Lower leg skin (tissue), 4 donors: ENCODE data around the gene MEGF6. TPM values are rescaled to one million over a fixed set of nuclear protein-coding genes. Genes with fewer than 3 reads are reported as not detected.

Experiments
- DNase-seq, 2 donors: peaks; one replicate each; pipeline ENCODE4 v3.0.0-alpha.2; 2019; ENCODE audit warnings: low spot score in 2 of 2
- H3K4me3 ChIP-seq: fragments of 200-600 bp; sonication (generic); 2 replicates; pipeline ENCODE4 v1.5.1; 2017; ENCODE audit warnings: mild to moderate bottlenecking, low read depth; ENCODE audit not compliant: poor library complexity, severe bottlenecking
- POLR2A ChIP-seq, 2 donors: fragments of 450-650 bp; IDR thresholded peaks; one replicate each; pipeline ENCODE4 v1.6.1; 2016 to 2017; ENCODE audit warnings: antibody characterized with exemption in 2 of 2, mild to moderate bottlenecking in 1 of 2, moderate library complexity in 1 of 2
- WGBS, 2 donors: methylation state at CpG; one replicate each; pipeline ENCODE4 v1.1.5; 2018; 5-methylcytosine and 5-hydroxymethylcytosine counted together
- intact Hi-C: fragments of 100-400 bp; cut with DNase I; formaldehyde crosslinking; loops from one replicate; pipeline ENCODE4 v1.15.0; 2023; ENCODE audit warnings: low total_unique reads
- total RNA-seq, 4 donors: library from RNA; depleted of rRNA; stranded (reverse); fragments of >200 nt; gene quantifications; one replicate each; pipeline ENCODE4 v1.1.0, GENCODE V29; 2016
- TF ChIP-seq, protein P1 (sequence below), 3 donors: fragments of 450-650 bp; IDR thresholded peaks; one replicate each; pipeline ENCODE4 v1.5.1; 2016; ENCODE audit warnings: antibody characterized with exemption in 3 of 3, mild to moderate bottlenecking in 3 of 3, moderate library complexity in 2 of 3

The MEGF6 gene
- total RNA-seq, 4 donors from 2014 or later = 81.1 to 147 (median 86.1) TPM

DNA sequence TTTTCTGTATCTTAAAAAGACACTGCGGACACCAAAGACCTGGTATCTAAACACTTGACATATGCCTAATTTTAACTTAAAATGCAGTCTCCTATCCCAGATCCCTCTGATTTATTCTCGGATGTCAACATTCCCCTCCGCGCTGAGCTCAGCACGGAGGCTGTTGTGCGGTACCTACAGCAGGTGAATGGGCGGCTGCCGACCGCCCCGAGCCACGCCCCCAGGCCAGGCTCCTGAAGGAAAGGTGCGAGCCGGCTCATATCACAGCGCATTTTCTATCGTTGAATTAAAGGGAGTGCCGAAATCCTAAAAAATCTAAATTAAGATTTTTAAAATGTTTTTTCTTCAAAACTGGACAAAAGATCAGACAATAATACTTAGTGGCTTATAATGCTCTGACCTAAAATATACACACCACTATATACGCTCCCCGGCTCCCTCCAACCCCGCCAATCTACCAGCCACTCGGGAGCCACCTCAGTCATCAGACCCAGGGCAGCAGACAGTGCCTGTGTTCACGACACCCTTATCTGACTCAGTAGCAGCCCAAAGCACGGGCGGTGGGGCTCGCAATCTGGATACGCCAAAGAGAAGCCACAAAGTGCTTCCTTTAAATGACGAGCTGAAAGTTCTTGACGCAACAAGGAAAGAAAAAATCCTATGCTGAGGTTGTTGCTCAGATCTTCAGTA is 34.5 kb upstream of the MEGF6 start:
- H3K4me3 ChIP-seq = no peak overlapping the region
- TF ChIP-seq, protein P1, sequence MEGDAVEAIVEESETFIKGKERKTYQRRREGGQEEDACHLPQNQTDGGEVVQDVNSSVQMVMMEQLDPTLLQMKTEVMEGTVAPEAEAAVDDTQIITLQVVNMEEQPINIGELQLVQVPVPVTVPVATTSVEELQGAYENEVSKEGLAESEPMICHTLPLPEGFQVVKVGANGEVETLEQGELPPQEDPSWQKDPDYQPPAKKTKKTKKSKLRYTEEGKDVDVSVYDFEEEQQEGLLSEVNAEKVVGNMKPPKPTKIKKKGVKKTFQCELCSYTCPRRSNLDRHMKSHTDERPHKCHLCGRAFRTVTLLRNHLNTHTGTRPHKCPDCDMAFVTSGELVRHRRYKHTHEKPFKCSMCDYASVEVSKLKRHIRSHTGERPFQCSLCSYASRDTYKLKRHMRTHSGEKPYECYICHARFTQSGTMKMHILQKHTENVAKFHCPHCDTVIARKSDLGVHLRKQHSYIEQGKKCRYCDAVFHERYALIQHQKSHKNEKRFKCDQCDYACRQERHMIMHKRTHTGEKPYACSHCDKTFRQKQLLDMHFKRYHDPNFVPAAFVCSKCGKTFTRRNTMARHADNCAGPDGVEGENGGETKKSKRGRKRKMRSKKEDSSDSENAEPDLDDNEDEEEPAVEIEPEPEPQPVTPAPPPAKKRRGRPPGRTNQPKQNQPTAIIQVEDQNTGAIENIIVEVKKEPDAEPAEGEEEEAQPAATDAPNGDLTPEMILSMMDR (IDR thresholded peaks at IDR 0.05) = no peak
- no peak for TF ChIP-seq POLR2A (IDR thresholded peaks at IDR 0.05)
- 94 to 95% methylated on average over 27 of the region's 27 CpGs for WGBS, 2 donors
- DNase-seq = no peak
- intact Hi-C loops = no loop called here

DNA sequence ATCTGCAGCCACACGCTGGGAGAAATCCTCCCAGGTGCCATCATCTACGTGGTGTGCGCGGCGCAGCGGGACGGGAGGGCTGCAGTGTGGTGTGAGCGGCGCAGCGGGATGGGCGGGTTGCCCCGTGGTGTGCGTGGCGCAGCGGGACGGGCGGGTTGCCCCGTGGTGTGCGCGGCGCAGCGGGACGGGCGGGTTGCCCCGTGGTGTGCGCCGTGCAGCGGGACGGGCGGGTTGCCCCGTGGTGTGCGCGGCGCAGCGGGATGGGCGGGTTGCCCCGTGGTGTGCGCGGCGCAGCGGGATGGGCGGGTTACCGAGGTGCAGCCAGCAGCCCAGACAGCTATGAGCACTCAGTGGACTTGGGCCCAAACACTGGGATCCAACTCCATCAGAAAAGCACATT is 33.9 kb upstream of the MEGF6 start:
- WGBS, 2 donors = 92 to 94% methylated on average over 42 to 43 of the region's 43 CpGs
- no peak overlapping the region for H3K4me3 ChIP-seq
- DNase-seq = no peak
- intact Hi-C loops = no loop called here
- TF ChIP-seq, protein P1 (IDR thresholded peaks at IDR 0.05) = no peak
- TF ChIP-seq POLR2A (IDR thresholded peaks at IDR 0.05) = no peak

DNA sequence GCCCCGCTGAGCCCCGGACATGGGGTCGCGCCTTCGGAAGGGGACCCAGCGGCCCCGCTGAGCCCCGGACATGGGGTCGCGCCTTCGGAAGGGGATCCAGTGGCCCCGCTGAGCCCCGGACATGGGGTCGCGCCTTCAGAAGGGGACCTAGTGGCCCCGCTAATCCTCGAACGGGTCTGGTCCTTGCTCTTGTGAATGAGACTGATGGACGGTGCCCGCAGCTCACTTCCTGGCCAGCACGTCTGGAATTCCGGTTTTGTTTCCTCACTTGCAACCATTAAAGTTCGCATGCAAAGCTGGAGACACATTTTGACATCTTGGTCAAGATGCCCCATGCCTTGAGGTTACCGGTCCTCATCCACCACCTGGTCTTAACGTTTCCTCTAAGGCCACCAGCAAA is 33.0 kb upstream of the MEGF6 start:
- no peak for TF ChIP-seq POLR2A (IDR thresholded peaks at IDR 0.05)
- TF ChIP-seq, protein P1 (IDR thresholded peaks at IDR 0.05) = no peak
- no peak overlapping the region for H3K4me3 ChIP-seq
- intact Hi-C loops = no loop called here
- WGBS, 2 donors = 92 to 96% methylated on average over 10 to 18 of the region's 25 CpGs
- DNase-seq = no peak

DNA sequence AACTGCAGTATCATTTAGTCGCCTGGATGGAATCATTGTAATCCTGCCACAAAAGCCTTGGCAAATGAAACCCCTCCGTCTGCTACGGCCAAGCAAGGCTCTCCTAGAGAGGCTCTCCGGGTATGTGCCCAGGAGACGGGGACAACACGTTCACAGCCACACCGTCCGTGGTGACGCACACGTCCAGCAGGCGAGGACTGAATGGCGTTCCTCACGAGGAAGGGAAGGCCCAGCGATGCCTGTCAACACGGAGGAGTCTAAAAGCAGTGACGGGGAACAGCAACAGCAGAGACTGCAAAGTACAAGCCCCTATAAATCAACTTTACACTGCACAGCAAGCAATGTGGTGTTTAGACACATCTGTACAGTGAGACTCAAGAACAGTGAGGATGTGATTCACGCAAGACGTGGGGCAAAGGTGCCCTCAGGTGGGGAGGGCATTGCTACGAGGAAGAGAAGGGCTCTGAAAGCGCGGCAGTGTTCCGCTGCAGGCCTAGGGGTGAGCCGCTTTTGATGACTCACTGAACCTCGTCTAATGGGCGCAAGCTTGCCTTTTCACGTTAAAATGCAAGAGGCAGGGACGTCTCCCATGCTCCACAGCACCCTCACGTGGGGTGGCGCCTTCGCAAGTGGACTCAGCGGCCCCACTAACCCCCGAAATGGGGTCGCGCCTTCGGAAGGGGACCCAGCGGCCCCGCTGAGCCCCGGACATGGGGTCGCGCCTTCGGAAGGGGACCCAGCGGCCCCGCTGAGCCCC is 31.8 kb upstream of the MEGF6 start:
- no peak overlapping the region for H3K4me3 ChIP-seq
- intact Hi-C loops = no loop called here
- 91 to 93% methylated on average over 27 to 38 of the region's 43 CpGs for WGBS, 2 donors
- TF ChIP-seq POLR2A (IDR thresholded peaks at IDR 0.05) = no peak
- TF ChIP-seq, protein P1 (IDR thresholded peaks at IDR 0.05) = no peak
- no peak for DNase-seq

DNA sequence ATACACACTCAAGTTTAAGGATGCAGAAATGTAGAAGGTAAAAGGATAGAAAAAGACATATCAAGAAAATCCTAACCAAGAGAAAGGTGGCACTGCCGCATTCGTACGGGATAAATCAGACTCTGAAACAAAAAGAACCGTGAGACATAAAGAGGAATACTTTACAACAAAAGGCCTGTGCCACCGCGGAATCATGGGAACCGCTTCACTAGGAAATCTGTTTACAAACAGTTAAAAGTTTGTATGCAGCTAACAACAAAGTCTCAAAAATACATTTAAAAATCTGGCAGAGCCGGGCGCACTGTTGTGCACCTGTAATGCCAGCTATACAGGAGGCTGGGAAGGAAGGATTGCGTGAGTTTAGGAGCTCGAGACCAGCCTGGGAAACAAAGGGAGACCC is 30.5 kb upstream of the MEGF6 start:
- intact Hi-C loops = no loop called here

More for the DNA sequence above, 30.5 kb upstream of the MEGF6 start:
- WGBS, 2 donors = 95% methylated on average over 11 of the region's 11 CpGs
- DNase-seq = no peak
- no peak for TF ChIP-seq POLR2A (IDR thresholded peaks at IDR 0.05)
- TF ChIP-seq, protein P1 (IDR thresholded peaks at IDR 0.05) = no peak
- no peak overlapping the region for H3K4me3 ChIP-seq
